Neural cell (in vitro differentiated cells): ENCODE data around the gene USP6NL.
"Not testable (repeated sequence)": the region's sequence is repeated elsewhere in the genome, so short reads cannot be mapped to it uniquely, and the experiment has no call there.

Experiments
- EP300 ChIP-seq: fragments of 450-650 bp; conservative IDR thresholded peaks from 2 replicates; pipeline ENCODE4 v1.6.1; 2014; ENCODE audit warnings: antibody characterized with exemption, mild to moderate bottlenecking, moderate library complexity; ENCODE audit not compliant: poor library complexity, severe bottlenecking
- EZH2 ChIP-seq: fragments of 200-600, 300-800 bp; shearing (Covaris generic), sonication (generic); IDR thresholded peaks from 2 replicates; pipeline ENCODE4 v1.6.1; 2014; ENCODE audit warnings: antibody characterized with exemption, low read length, borderline replicate concordance, mild to moderate bottlenecking; ENCODE audit not compliant: insufficient read depth, poor library complexity, severe bottlenecking
- POLR2AphosphoS5 ChIP-seq: IDR thresholded peaks from 2 replicates; pipeline ENCODE4 v1.6.1; 2012
- SMC3 ChIP-seq: fragments of 450-650 bp; conservative IDR thresholded peaks from 2 replicates; pipeline ENCODE4 v1.6.1; 2014; ENCODE audit warnings: antibody characterized with exemption, mild to moderate bottlenecking, moderate library complexity; ENCODE audit not compliant: poor library complexity
- TF ChIP-seq, protein P1 (sequence below): fragments of 450-650 bp; IDR thresholded peaks from 2 replicates; pipeline ENCODE4 v1.5.1; 2014; ENCODE audit warnings: antibody characterized with exemption, mild to moderate bottlenecking, moderate library complexity; ENCODE audit not compliant: poor library complexity, severe bottlenecking

DNA sequence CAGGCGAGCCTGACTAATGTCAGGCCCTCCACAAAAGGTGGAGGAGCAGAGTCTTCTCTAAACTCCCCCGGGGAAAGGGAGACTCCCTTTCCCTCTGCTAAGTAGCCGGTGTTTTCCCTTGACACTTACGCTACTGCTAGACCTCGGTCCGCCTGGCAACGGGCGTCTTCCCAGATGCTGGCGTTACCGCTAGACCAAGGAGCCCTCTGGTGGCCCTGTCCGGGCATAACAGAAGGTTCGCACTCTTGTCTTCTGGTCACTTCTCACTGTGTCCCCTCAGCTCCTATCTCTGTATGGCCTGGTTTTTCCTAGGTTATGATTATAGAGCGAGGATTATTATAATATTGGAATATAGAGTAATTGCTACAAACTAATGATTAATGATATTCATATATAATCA, 116.5 kb downstream of the USP6NL start:
- TF ChIP-seq, protein P1, sequence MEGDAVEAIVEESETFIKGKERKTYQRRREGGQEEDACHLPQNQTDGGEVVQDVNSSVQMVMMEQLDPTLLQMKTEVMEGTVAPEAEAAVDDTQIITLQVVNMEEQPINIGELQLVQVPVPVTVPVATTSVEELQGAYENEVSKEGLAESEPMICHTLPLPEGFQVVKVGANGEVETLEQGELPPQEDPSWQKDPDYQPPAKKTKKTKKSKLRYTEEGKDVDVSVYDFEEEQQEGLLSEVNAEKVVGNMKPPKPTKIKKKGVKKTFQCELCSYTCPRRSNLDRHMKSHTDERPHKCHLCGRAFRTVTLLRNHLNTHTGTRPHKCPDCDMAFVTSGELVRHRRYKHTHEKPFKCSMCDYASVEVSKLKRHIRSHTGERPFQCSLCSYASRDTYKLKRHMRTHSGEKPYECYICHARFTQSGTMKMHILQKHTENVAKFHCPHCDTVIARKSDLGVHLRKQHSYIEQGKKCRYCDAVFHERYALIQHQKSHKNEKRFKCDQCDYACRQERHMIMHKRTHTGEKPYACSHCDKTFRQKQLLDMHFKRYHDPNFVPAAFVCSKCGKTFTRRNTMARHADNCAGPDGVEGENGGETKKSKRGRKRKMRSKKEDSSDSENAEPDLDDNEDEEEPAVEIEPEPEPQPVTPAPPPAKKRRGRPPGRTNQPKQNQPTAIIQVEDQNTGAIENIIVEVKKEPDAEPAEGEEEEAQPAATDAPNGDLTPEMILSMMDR, result not testable (repeated sequence)
- TF ChIP-seq POLR2AphosphoS5, SMC3, EP300, EZH2: not testable (repeated sequence)
